ENCODE results near the gene COMMD3.

- TF ChIP-seq CTCF (IDR thresholded peaks at IDR 0.05; ENCODE audit: low read depth, low read length) (no peak), POLR2A (IDR thresholded peaks at IDR 0.05; ENCODE audit: extremely low read depth, insufficient read length) (no peak)
These were observed 52.8 kb downstream of the COMMD3 start for GRCh38 chr10:22368981-22369380.

Measured in NB4 (cell line).